Measurements from ENCODE around the gene CMTM4. TPM values are rescaled to one million over a fixed set of nuclear protein-coding genes. Genes with fewer than 3 reads are reported as not detected.
A peak's percentile ranks its signal among the peaks of the same experiment; 100 is the strongest.

CMTM4 gene
- total and polyA plus RNA-seq, 2 experiments from 2014 or later, result 3.5 to 21.1 TPM

DNA sequence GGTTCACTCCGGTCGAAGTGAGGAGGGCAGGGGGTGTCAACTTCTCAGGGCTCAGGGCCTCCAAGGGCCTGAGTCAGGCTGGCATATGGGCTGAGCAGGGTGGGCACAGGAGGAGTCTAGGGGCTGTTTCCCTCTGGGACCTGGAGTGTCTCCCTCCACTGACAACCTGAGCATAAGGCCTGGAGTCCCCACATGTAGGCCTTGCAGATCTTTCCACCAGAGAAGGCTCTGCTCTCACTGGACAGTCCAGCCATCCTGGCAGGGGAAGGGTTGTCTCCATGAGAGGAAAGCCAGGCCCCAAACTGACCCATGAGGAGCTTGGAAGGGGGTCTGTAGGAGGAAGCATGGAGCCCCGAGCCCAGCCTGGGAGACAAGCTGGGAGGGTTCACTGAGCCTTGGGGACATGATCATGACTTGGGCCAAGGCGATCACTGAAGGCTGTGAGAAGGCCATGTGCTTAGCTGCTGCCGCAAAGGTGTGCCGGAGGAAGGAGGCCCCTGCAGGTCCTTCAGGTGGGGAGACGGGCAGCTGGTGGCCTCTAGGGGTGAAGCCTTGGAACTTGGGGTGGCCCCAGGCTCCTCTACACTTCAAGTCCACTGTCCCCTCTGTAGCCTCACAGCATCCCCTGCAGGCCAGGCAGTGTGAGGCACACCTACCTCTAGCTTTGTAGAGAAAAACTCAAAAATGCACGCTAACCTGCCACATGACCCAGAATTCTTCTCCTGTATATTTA lies 107.4 kb downstream of the CMTM4 start:
- no peaks in the 10 kb centered on the region for H3K27me3 ChIP-seq (replicated peaks; ENCODE audit: insufficient read depth)
- H3K79me2 ChIP-seq (ENCODE audit: insufficient read depth), result no peaks in the 10 kb centered on the region
- peak; percentile 42 for DNase-seq
- H3K9me2 ChIP-seq (ENCODE audit: insufficient read depth), result no peaks in the 10 kb centered on the region
- no peaks in the 10 kb centered on the region for H3K4me1 ChIP-seq (ENCODE audit: insufficient read depth)
- no peak overlapping the region for H3K27ac ChIP-seq
- H3K4me3 ChIP-seq, result no peak overlapping the region
- no peaks in the 10 kb centered on the region for H3F3A ChIP-seq (ENCODE audit: insufficient read depth)
- no peaks in the 10 kb centered on the region for H3K36me3 ChIP-seq (ENCODE audit: low read depth)
- TF ChIP-seq EZH2phosphoT487 (IDR thresholded peaks at IDR 0.05; ENCODE audit: insufficient read depth, low read depth) (no peak), EZH2 (IDR thresholded peaks at IDR 0.05; ENCODE audit: insufficient read depth, poor library complexity, severe bottlenecking) (no peak)
- in situ Hi-C loops (cut with MboI), result no loop called here
- H3K9me3 ChIP-seq (ENCODE audit: low read depth), result no peaks in the 10 kb centered on the region
- H3K9ac ChIP-seq, result no peak overlapping the region
- WGBS, 2 experiments (ENCODE audit: low coverage in 1 of 2, low lambda C conversion rate in 2 of 2, missing lambda C conversion rate in 2 of 2), result 94 to 97% methylated on average over 7 to 8 of the region's 8 CpGs
- no peaks in the 10 kb centered on the region for H4K20me1 ChIP-seq (ENCODE audit: insufficient read depth)
- no peak overlapping the region for H3K4me2 ChIP-seq (ENCODE audit: unreplicated experiment)
- no peak overlapping the region for H2AFZ ChIP-seq

DNA sequence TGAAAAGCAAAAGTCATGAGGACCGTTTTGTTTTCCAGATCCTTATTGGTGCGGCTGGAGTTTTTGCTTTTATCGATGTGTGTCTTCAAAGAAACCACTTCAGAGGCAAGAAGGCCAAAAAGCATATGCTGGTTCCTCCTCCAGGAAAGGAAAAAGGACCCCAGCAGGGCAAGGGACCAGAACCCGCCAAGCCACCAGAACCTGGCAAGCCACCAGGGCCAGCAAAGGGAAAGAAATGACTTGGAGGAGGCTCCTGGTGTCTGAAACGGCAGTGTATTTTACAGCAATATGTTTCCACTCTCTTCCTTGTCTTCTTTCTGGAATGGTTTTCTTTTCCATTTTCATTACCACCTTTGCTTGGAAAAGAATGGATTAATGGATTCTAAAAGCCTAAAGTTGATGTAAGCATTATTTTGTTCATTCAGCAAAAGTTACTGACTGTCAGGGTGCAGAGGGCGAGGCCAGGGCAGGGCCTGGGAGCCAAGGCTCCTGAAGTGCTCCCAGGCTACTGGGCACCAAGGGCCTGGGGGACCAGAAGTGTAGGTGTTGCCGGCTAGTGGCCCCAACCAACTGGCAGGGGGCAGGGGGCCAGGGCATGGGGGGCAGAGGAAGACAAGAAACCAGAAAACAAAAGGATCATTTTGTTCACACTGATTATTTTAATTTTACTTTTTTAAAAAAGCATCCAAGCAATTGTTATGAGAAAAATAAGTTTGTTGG lies 108.5 kb downstream of the CMTM4 start:
- Histone ChIP-seq H3K4me2 (ENCODE audit: unreplicated experiment) (peak overlapping the region; percentile 38), H3K27me3 (replicated peaks; ENCODE audit: insufficient read depth) (no peaks in the 10 kb centered on the region), H3K9me2 (ENCODE audit: insufficient read depth) (no peaks in the 10 kb centered on the region), H3K27ac (no peak overlapping the region), H4K20me1 (ENCODE audit: insufficient read depth) (no peaks in the 10 kb centered on the region), H3K9ac (0 out of 2 replicates have a peak overlapping the region, but pooled peaks have one; percentile 31), H3K79me2 (ENCODE audit: insufficient read depth) (no peaks in the 10 kb centered on the region), H3K4me3 (0 out of 2 replicates have a peak overlapping the region, but pooled peaks have one; percentile 45), H3K36me3 (ENCODE audit: low read depth) (no peaks in the 10 kb centered on the region), H3K4me1 (ENCODE audit: insufficient read depth) (no peaks in the 10 kb centered on the region), H2AFZ (peak overlapping the region; percentile 69), H3K9me3 (ENCODE audit: low read depth) (no peaks in the 10 kb centered on the region), H3F3A (ENCODE audit: insufficient read depth) (no peaks in the 10 kb centered on the region)
- DNase-seq, result no peak
- in situ Hi-C loops (cut with MboI), result no loop called here
- TF ChIP-seq EZH2phosphoT487 (IDR thresholded peaks at IDR 0.05; ENCODE audit: insufficient read depth, low read depth), result no peak
- no peak for TF ChIP-seq EZH2 (IDR thresholded peaks at IDR 0.05; ENCODE audit: insufficient read depth, poor library complexity, severe bottlenecking)
- WGBS, 2 experiments (ENCODE audit: low coverage in 1 of 2, low lambda C conversion rate in 2 of 2, missing lambda C conversion rate in 2 of 2), result 52 to 59% methylated on average over 7 of the region's 7 CpGs

DNA sequence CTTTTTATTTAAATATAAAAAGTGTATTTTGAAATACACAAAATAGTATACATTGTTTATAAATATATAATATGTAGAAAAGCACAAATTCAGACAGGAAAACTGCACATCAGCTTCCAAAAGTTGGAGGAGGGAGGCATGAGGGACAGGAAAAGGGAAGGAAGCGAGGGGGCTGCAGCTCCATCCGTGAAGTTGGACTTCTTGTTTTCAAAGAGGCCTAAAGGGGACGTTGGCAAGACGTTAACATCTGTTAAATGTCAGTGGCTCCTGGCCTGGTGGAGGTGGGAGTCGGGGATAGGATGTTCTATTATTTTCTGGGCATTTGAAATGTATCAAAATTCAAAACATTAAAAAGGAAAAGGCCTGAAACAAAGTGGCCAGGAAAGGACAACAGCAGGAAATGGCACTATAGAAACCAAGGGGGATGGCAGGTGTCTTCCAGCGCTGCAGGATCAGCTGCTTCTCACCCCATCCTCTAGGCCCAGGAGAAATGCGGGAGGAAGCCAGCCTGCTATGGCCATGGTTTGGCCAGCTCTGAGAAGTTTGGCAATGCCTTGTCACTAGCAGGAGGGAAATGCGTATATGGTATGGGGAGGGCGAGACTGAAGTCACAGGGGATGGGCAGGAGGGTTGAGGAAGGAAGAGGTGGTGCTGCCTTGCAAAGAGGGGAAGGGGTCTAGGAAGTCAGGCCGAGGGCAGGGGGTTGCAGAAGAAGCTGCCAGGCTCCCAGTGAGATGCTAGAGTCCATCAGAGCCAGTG lies 110.9 kb downstream of the CMTM4 start:
- Histone ChIP-seq H3K36me3 (ENCODE audit: low read depth) (no peaks in the 10 kb centered on the region), H3K4me3 (no peak overlapping the region), H3K9me2 (ENCODE audit: insufficient read depth) (no peaks in the 10 kb centered on the region), H2AFZ (no peak overlapping the region), H3F3A (ENCODE audit: insufficient read depth) (peaks cover 13% of the 10 kb centered on the region; the same call in 1 of the 2 replicates), H3K4me1 (ENCODE audit: insufficient read depth) (peaks cover 14% of the 10 kb centered on the region), H3K79me2 (ENCODE audit: insufficient read depth) (no peaks in the 10 kb centered on the region), H3K9me3 (ENCODE audit: low read depth) (no peaks in the 10 kb centered on the region), H4K20me1 (ENCODE audit: insufficient read depth) (no peaks in the 10 kb centered on the region), H3K27me3 (replicated peaks; ENCODE audit: insufficient read depth) (no peaks in the 10 kb centered on the region), H3K27ac (no peak overlapping the region), H3K9ac (no peak overlapping the region), H3K4me2 (ENCODE audit: unreplicated experiment) (no peak overlapping the region)
- no peak for DNase-seq
- in situ Hi-C loops (cut with MboI), result no loop called here
- TF ChIP-seq EZH2 (IDR thresholded peaks at IDR 0.05; ENCODE audit: insufficient read depth, poor library complexity, severe bottlenecking) (no peak), EZH2phosphoT487 (IDR thresholded peaks at IDR 0.05; ENCODE audit: insufficient read depth, low read depth) (no peak)
- 82 to 86% methylated on average over 9 to 10 of the region's 10 CpGs for WGBS, 2 experiments (ENCODE audit: low coverage in 1 of 2, low lambda C conversion rate in 2 of 2, missing lambda C conversion rate in 2 of 2)

DNA sequence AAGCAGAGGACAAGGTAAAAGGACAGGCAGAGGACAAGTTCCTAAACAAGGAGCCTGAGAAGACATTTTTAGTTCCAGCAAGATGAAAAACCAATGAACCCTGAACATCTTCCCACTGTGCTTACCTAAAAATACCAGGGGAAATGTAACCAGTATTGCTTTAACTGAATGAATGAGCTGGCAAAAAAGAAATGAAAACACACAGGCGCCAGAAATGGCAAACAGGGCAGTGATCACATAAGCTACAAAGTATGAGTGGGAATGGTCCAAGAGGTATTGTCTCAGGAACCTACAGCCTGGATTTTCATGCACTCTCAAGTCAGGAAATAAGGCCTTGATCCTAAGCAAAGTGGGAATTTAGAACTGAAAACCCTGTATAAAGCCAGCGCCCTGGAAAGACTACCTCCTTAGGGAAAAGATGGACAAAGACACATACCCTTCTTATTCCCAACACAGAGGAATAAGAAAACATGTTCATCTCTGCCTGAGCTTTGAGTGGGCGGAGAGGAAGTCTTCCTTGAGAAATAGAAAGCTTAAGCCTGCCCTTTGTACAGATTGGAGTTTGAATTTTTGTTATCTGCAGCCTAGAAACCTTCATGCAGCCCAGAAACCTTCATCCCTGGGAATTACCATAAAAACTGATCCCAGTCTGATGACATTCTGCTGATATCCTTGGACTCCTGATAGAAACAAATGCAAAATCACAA lies 115.1 kb downstream of the CMTM4 start:
- 91 to 95% methylated on average over 3 of the region's 3 CpGs for WGBS, 2 experiments (ENCODE audit: low coverage in 1 of 2, low lambda C conversion rate in 2 of 2, missing lambda C conversion rate in 2 of 2)
- TF ChIP-seq EZH2phosphoT487 (IDR thresholded peaks at IDR 0.05; ENCODE audit: insufficient read depth, low read depth) (no peak), EZH2 (IDR thresholded peaks at IDR 0.05; ENCODE audit: insufficient read depth, poor library complexity, severe bottlenecking) (no peak)
- H4K20me1 ChIP-seq (ENCODE audit: insufficient read depth), result no peaks in the 10 kb centered on the region
- H3K4me1 ChIP-seq (ENCODE audit: insufficient read depth), result peaks cover 19% of the 10 kb centered on the region
- H3K9ac ChIP-seq, result no peak overlapping the region
- no peaks in the 10 kb centered on the region for H3K9me3 ChIP-seq (ENCODE audit: low read depth)
- peaks cover 21% of the 10 kb centered on the region for H3F3A ChIP-seq (ENCODE audit: insufficient read depth)
- H3K27me3 ChIP-seq (replicated peaks; ENCODE audit: insufficient read depth), result peaks cover 10% of the 10 kb centered on the region
- no peaks in the 10 kb centered on the region for H3K36me3 ChIP-seq (ENCODE audit: low read depth)
- H3K4me3 ChIP-seq, result no peak overlapping the region
- H3K79me2 ChIP-seq (ENCODE audit: insufficient read depth), result no peaks in the 10 kb centered on the region
- H2AFZ ChIP-seq, result no peak overlapping the region
- peak overlapping the region; percentile 5 for H3K4me2 ChIP-seq (ENCODE audit: unreplicated experiment)
- DNase-seq, result peak; percentile 48
- in situ Hi-C loops (cut with MboI), result no loop called here
- 0 out of 2 replicates have a peak overlapping the region, but pooled peaks have one; percentile 6 for H3K27ac ChIP-seq
- H3K9me2 ChIP-seq (ENCODE audit: insufficient read depth), result no peaks in the 10 kb centered on the region
